ENCODE measurements around the gene NTMT2.

- TF ChIP-seq CTCF (IDR thresholded peaks at IDR 0.05) (no peak), POLR2A (IDR thresholded peaks at IDR 0.05) (no peak)
These were observed 7.7 kb downstream of the NTMT2 start for GRCh38 chr1:170153417-170153816.
